Tibial nerve (tissue), 4 donors: Measurements from ENCODE around the gene PLCB1. TPM values are rescaled to one million over a fixed set of nuclear protein-coding genes. Genes with fewer than 3 reads are reported as not detected.

Experiments
- DNase-seq, 2 donors: peaks; one replicate each; pipeline ENCODE4 v3.0.0-alpha.2; 2019; ENCODE audit warnings: low spot score in 2 of 2
- H3K27ac ChIP-seq, 4 donors: fragments of 200-600 bp; sonication (generic) in 3 of 4; one replicate each; pipeline ENCODE4 v1.5.1; 2017 to 2019; ENCODE audit warnings: mild to moderate bottlenecking in 1 of 4
- H3K27me3 ChIP-seq, 2 donors: fragments of 200-600 bp; sonication (generic) in 1 of 2; one replicate each; pipeline versions ENCODE4 v1.5.1 to v1.6.0; 2017 to 2019
- H3K36me3 ChIP-seq, 3 donors: fragments of 200-600 bp; sonication (generic); one replicate each; pipeline ENCODE4 v1.5.1; 2018 to 2019
- H3K4me1 ChIP-seq, 4 donors: fragments of 200-600 bp; sonication (generic) in 3 of 4; one replicate each; pipeline ENCODE4 v1.5.1; 2017 to 2019
- H3K4me3 ChIP-seq, 4 donors: fragments of 200-600 bp; sonication (generic) in 3 of 4; one replicate each; pipeline ENCODE4 v1.5.1; 2017 to 2019; ENCODE audit warnings: mild to moderate bottlenecking in 1 of 4, moderate library complexity in 1 of 4
- H3K9me3 ChIP-seq, 4 donors: fragments of 200-600 bp; sonication (generic) in 3 of 4; one replicate each; pipeline ENCODE4 v1.5.1; 2017 to 2019
- EP300 ChIP-seq, 2 donors: sonication (generic); formaldehyde crosslinking; IDR thresholded peaks; one replicate each; pipeline ENCODE4 v1.6.1; 2017; ENCODE audit warnings: antibody characterized with exemption in 2 of 2, mild to moderate bottlenecking in 1 of 2
- POLR2A ChIP-seq, 2 donors: fragments of 450-650 bp; IDR thresholded peaks; one replicate each; pipeline ENCODE4 v1.6.1; 2017; ENCODE audit warnings: antibody characterized with exemption in 2 of 2, mild to moderate bottlenecking in 2 of 2, moderate library complexity in 2 of 2
- WGBS, 2 donors: methylation state at CpG; one replicate each; pipeline ENCODE4 v1.1.5; 2018; 5-methylcytosine and 5-hydroxymethylcytosine counted together
- total RNA-seq, 4 donors: library from RNA; depleted of rRNA; stranded (reverse); fragments of >200 nt; gene quantifications; one replicate each; pipeline ENCODE4 v1.1.0, GENCODE V29; 2016
- TF ChIP-seq, protein P1 (sequence below), 5 experiments: fragments of 200-600 bp in 3 of 5; fragments of 450-650 bp in 2 of 5; sonication (generic) in 3 of 5; IDR thresholded peaks; one replicate each; pipeline ENCODE4 v1.5.1; 2016 to 2019; ENCODE audit warnings: antibody characterized with exemption in 5 of 5, mild to moderate bottlenecking in 3 of 5, moderate library complexity in 2 of 5

The PLCB1 gene
- total RNA-seq, 4 donors from 2014 or later = 34.7 to 52.8 (median 39.2) TPM

GRCh38 chr20:8749101-8749500, 617.0 kb downstream of the PLCB1 start:
- WGBS, 2 donors = 84 to 85% methylated on average over 8 of the region's 8 CpGs
- H3K4me3 ChIP-seq = no peak overlapping the region
- no peak for DNase-seq

DNA sequence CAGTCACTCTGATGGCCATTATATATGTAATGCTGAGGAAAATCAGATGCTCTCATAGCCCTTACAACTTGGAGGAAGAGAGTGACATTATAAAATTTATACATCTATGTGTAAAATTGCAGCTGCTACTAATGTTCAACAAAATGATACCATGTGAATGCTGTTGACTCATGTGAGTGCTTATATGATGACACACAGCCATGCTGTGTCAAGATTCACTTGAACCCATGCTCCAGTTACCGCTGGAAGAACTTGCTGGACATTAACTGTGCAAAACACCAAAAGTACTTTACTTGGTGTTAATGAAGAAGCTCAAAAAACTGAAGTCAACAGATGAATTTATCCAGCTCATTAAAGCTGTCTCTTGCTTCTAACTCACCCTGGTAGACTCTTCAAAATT, 617.9 kb downstream of the PLCB1 start:
- Histone ChIP-seq H3K4me3 (no peak overlapping the region), H3K36me3 (no peaks in the 10 kb centered on the region), H3K9me3 (no peaks in the 10 kb centered on the region), H3K27me3 (no peaks in the 10 kb centered on the region), H3K4me1 (no peaks in the 10 kb centered on the region), H3K27ac (no peak overlapping the region)
- no peak for TF ChIP-seq POLR2A (IDR thresholded peaks at IDR 0.05)
- TF ChIP-seq, protein P1, sequence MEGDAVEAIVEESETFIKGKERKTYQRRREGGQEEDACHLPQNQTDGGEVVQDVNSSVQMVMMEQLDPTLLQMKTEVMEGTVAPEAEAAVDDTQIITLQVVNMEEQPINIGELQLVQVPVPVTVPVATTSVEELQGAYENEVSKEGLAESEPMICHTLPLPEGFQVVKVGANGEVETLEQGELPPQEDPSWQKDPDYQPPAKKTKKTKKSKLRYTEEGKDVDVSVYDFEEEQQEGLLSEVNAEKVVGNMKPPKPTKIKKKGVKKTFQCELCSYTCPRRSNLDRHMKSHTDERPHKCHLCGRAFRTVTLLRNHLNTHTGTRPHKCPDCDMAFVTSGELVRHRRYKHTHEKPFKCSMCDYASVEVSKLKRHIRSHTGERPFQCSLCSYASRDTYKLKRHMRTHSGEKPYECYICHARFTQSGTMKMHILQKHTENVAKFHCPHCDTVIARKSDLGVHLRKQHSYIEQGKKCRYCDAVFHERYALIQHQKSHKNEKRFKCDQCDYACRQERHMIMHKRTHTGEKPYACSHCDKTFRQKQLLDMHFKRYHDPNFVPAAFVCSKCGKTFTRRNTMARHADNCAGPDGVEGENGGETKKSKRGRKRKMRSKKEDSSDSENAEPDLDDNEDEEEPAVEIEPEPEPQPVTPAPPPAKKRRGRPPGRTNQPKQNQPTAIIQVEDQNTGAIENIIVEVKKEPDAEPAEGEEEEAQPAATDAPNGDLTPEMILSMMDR (IDR thresholded peaks at IDR 0.05) = no peak
- no peak for TF ChIP-seq EP300 (IDR thresholded peaks at IDR 0.05)
- 75 to 94% methylated on average over 1 of the region's 1 CpG for WGBS, 2 donors
- DNase-seq = no peak

More at GRCh38 chr20:8749101-8749500, 617.0 kb downstream of the PLCB1 start:
- Histone ChIP-seq H3K9me3 (no peaks in the 10 kb centered on the region), H3K36me3 (no peaks in the 10 kb centered on the region), H3K4me1 (no peaks in the 10 kb centered on the region), H3K27ac (no peak overlapping the region), H3K27me3 (no peaks in the 10 kb centered on the region)
- TF ChIP-seq POLR2A (IDR thresholded peaks at IDR 0.05) (no peak), EP300 (IDR thresholded peaks at IDR 0.05) (no peak)
- TF ChIP-seq, protein P1 (IDR thresholded peaks at IDR 0.05) = no peak

- Histone ChIP-seq H3K4me3 (no peak overlapping the region), H3K27me3 (no peaks in the 10 kb centered on the region), H3K4me1 (no peaks in the 10 kb centered on the region), H3K27ac (no peak overlapping the region), H3K36me3 (no peaks in the 10 kb centered on the region), H3K9me3 (no peaks in the 10 kb centered on the region)
- 73 to 76% methylated on average over 3 of the region's 3 CpGs for WGBS, 2 donors
- no peak for TF ChIP-seq EP300 (IDR thresholded peaks at IDR 0.05)
- TF ChIP-seq, protein P1 (IDR thresholded peaks at IDR 0.05) = no peak
- TF ChIP-seq POLR2A (IDR thresholded peaks at IDR 0.05) = no peak
- no peak for DNase-seq
Measured at GRCh38 chr20:8755340-8756118, 623.5 kb downstream of the PLCB1 start.

DNA sequence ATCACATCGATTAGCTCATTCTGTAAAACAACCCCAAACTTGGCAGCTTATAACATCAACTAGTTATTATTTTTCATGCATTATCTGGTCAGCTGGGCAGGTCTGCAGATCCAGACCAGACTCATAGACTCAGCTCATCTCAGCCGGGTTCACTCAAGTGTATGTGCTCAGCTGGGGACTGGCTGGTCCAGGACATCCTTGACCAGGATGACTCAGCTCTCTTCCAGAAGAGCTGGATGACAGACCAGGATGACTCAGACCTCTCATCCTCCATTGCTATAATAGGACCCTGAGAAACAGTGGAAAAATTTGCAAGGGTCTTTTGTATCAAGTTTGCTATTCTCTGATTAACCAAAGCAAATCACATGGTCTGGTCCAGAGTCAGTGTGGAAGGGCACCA, 624.3 kb downstream of the PLCB1 start:
- TF ChIP-seq POLR2A (IDR thresholded peaks at IDR 0.05) = no peak
- TF ChIP-seq EP300 (IDR thresholded peaks at IDR 0.05) = no peak
- TF ChIP-seq, protein P1 (IDR thresholded peaks at IDR 0.05) = no peak
- 79 to 91% methylated on average over 2 of the region's 2 CpGs for whole genome bisulfite sequencing, 2 donors
- Histone ChIP-seq H3K36me3 (no peaks in the 10 kb centered on the region), H3K4me3 (no peak overlapping the region), H3K4me1 (no peaks in the 10 kb centered on the region), H3K9me3 (no peaks in the 10 kb centered on the region), H3K27ac (no peak overlapping the region), H3K27me3 (no peaks in the 10 kb centered on the region)
- DNase-seq = no peak

DNA sequence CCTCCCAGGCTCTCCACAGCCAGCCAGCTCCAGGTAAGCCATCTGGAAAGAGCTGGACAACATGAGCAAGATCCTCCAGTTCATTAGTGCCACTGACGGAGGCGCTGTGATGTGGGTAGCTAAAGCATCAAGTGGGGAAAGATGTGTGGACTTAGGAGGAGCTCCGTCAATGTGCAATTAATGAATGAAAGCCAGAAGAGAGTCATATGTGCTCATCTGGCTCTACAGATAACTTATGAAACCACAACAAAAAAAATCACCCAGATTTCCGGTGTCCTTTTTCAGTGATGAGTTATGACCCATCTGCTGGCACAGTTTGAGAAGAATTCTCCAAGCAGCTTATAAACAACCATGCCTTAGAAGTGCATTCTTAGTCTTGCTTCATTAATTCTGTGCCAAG, 625.1 kb downstream of the PLCB1 start:
- Histone ChIP-seq H3K27ac (no peak overlapping the region), H3K4me1 (no peaks in the 10 kb centered on the region), H3K4me3 (no peak overlapping the region), H3K27me3 (no peaks in the 10 kb centered on the region), H3K36me3 (no peaks in the 10 kb centered on the region), H3K9me3 (no peaks in the 10 kb centered on the region)
- DNase-seq = no peak
- 89 to 91% methylated on average over 4 of the region's 4 CpGs for WGBS, 2 donors
- TF ChIP-seq EP300 (IDR thresholded peaks at IDR 0.05) = no peak
- no peak for TF ChIP-seq POLR2A (IDR thresholded peaks at IDR 0.05)
- TF ChIP-seq, protein P1 (IDR thresholded peaks at IDR 0.05) = no peak
